Body of pancreas (tissue), 4 donors: ENCODE data around the gene KRTAP9-9.

Experiments used
- CTCF ChIP-seq, 7 experiments: fragments of 450-650 bp in 4 of 7; fragments of 200-600 bp in 3 of 7; sonication (generic) in 3 of 7; IDR thresholded peaks; one replicate each; pipeline ENCODE4 v1.5.1; 2016 to 2019; ENCODE audit warnings: antibody characterized with exemption in 7 of 7
- POLR2A ChIP-seq, 3 donors: fragments of 450-650 bp; IDR thresholded peaks; one replicate each; pipeline ENCODE4 v1.6.1; 2016; ENCODE audit warnings: antibody characterized with exemption in 3 of 3, mild to moderate bottlenecking in 2 of 3

GRCh38 chr17:41296846-41297245 lies 41.7 kb downstream of the KRTAP9-9 start:
- TF ChIP-seq CTCF (IDR thresholded peaks at IDR 0.05) (no peak), POLR2A (IDR thresholded peaks at IDR 0.05) (no peak)
